ENCODE measurements around the gene SOX9.

DNA sequence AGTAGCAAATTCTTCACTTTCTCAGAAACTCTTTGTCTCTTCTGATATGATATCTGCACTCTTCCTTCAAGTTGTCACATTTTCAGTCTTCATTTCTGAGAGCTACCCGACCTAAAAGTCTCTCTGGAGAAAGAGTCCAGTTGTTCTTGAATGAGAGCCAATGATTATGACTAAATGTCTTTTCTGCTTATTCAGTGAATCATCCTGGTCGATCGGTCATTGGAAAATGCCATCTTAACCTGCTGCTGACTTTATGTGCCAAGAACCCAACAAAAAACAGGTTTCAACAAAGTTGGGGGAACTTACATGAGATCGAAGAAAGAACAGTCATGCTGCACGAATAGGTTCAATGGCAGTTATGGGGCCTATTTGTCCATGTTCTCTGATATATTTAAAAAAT lies 15.9 kb downstream of the SOX9 start:
- TF ChIP-seq CTCF (IDR thresholded peaks at IDR 0.05) = no peak
- TF ChIP-seq POLR2A (IDR thresholded peaks at IDR 0.05) = no peak

Data from testis (tissue), 2 donors.